Measurements from ENCODE around the gene SH2D3C.
A peak's percentile ranks its signal among the peaks of the same experiment; 100 is the strongest.

The SH2D3C gene

GRCh38 chr9:127715470-127716337, 62.8 kb downstream of the SH2D3C start, which contains the start of the genes PTRH1 and TTC16:
TSS of gene PTRH1 (minus strand) at chr9:127715663. CDS start at chr9:127715639, 24 bp downstream.
TSS of gene TTC16 (plus strand) at chr9:127716079. CDS start at chr9:127716146, 67 bp downstream.
- DNase-seq, result peak; percentile 94

- no peak for DNase-seq
Observed at GRCh38 chr9:127714951-127715469, 63.5 kb downstream of the SH2D3C start.

GRCh38 chr9:127714020-127714750, 64.3 kb downstream of the SH2D3C start:
- DNase-seq, result no peak

GRCh38 chr9:127712867-127713266, 65.6 kb downstream of the SH2D3C start:
- no peak for DNase-seq

GRCh38 chr9:127712371-127712770, 66.1 kb downstream of the SH2D3C start:
- no peak for DNase-seq

- no peak for DNase-seq
Observed at GRCh38 chr9:127711831-127712274, 66.6 kb downstream of the SH2D3C start.

- no peak for DNase-seq
Observed at GRCh38 chr9:127711226-127711701, 67.2 kb downstream of the SH2D3C start.

GRCh38 chr9:127710204-127710783, 68.2 kb downstream of the SH2D3C start:
- no peak for DNase-seq

GRCh38 chr9:127708952-127709587, 69.4 kb downstream of the SH2D3C start:
- no peak for DNase-seq

- peak; percentile 57 for DNase-seq
Observed at GRCh38 chr9:127707766-127708165, 70.7 kb downstream of the SH2D3C start.

- DNase-seq, result no peak
Observed at GRCh38 chr9:127706836-127707241, 71.6 kb downstream of the SH2D3C start, which contains the start of gene CFAP157. TSS of gene CFAP157 (plus strand) at chr9:127706988. CDS start at chr9:127707032, 44 bp downstream.

- DNase-seq, result no peak
Observed at GRCh38 chr9:127705577-127706379, 72.7 kb downstream of the SH2D3C start.

- no peak for DNase-seq
Observed at GRCh38 chr9:127703289-127703946, 75.0 kb downstream of the SH2D3C start.

GRCh38 chr9:127700594-127701255, 77.7 kb downstream of the SH2D3C start:
- DNase-seq, result no peak

GRCh38 chr9:127700140-127700539, 78.3 kb downstream of the SH2D3C start:
- no peak for DNase-seq

- peak; percentile 93 for DNase-seq
Observed at GRCh38 chr9:127698985-127699670, 79.3 kb downstream of the SH2D3C start.

- no peak for DNase-seq
Observed at GRCh38 chr9:127698386-127698785, 80.1 kb downstream of the SH2D3C start.

GRCh38 chr9:127697575-127697974, 80.9 kb downstream of the SH2D3C start:
- DNase-seq, result no peak

- DNase-seq, result no peak
Observed at GRCh38 chr9:127694890-127695720, 83.4 kb downstream of the SH2D3C start.
